Measurements from ENCODE around the gene PCGF6.
"Not testable (repeated sequence)": the region's sequence is repeated elsewhere in the genome, so short reads cannot be mapped to it uniquely, and the experiment has no call there.

PCGF6 gene, protein sequence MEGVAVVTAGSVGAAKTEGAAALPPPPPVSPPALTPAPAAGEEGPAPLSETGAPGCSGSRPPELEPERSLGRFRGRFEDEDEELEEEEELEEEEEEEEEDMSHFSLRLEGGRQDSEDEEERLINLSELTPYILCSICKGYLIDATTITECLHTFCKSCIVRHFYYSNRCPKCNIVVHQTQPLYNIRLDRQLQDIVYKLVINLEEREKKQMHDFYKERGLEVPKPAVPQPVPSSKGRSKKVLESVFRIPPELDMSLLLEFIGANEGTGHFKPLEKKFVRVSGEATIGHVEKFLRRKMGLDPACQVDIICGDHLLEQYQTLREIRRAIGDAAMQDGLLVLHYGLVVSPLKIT

DNA sequence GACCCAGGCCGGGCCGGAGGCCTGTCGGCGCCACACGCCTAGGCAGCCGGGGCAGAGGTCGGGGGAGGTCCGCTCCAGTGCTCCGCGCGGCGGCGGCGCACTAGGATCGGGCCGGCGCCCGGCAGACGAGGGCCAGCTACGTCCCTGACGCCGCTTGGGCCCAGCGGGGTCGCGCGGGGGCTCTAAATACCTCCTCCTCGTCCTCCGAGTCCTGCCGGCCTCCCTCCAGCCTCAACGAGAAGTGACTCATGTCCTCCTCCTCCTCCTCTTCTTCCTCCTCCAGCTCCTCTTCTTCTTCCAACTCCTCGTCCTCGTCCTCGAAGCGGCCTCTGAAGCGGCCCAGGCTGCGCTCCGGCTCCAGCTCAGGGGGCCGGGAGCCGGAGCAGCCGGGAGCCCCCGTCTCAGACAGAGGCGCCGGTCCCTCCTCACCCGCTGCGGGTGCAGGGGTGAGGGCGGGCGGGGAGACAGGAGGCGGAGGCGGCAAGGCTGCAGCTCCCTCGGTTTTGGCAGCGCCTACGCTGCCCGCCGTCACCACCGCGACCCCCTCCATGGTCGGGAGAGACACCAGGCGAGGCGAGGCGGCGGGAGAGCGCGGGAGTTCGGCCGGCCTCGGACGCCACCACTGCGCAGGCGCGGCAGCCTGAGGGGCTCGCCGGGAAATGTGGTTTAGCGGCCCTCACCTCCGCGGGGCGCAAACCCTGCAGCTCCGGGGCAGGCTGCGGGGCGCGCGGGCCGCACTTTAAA is at the start of gene PCGF6:
Gene PCGF6, minus strand, starts transcription at position 624 of the 744 bp plus-strand sequence. Its CDS starts 74 bp downstream, at position 550.
- peak; percentile 49 to 61 for DNase-seq

DNA sequence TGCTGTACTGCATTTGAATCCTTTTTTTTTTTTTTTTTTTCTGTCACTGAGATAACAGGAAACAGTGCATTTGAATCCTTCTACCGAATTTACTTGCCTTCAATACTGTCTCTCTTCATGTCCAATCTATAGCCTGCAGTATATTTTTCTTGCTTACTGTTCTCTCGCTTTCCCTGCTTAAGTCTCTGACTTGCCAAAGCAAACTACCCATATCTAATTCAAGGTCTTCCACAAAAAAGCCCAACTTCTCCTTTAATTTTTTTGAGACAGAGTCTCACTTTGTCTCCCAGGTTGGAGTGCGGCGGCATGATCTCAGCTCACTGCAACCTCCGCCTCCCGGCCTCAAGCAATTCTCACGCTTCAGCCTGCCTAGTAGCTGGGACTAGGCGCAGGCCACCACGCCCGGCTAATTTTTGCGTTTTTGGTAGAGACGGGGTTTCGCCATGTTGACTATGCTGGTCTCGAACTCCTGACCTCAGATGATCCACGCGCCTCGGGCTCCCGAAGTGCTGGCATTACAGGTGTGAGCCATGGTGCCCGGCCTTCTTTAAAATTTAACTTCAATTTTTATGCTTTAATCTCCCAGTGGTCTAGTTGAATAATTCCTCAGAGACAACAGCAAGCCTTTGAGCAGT is 46.4 kb upstream of the PCGF6 start:
- no peak for DNase-seq

DNA sequence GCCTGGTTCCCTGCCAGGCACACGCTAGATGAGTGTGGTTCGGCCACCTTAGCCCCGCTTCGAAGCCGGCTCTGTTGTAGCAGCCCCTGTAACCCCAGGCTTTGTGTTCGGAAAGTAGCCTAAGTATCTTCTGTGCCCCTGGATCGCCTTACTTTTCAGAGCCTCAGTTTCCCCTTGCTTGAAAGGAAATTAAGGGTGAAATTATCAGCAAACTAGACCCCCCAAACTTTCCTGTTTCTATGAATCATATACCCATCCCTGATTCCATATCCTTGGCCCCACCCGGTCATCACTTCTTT is 45.8 kb upstream of the PCGF6 start:
- DNase-seq: no peak

DNA sequence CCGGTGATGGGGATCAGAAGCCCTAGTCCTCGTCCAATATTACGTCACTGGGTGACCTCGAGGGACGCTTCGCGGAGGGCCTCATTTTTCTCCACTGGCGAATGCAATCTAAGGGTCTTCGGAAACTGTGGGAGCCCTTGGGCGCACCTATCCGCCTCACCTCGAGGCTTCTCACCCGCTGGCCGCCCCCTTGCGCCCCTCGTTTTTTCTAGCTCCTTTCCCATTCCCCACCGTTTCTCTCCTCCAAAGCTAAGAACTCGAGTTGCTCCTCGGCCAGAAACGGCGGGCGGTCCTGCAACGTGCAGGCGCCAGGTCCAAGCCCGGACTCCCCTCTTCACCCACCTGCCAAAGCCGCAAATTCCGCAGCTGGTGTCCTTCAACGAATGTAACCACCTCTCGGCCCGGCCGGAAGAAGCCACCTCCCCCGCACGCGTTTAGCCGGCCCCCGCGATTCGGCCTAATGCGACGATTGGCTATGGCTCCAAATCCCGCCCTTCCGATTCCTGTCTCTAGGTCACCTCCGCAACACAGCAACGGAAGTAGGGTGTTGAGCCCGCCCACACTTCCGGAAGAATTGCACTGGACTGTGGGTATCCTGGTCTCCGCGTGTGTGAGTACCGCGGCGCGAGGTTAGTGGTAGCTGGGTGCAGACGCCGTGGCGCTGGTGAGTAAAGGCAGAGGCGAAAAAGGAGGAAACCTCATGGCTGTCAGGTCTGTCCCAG is 45.3 kb upstream of the PCGF6 start, which contains the start of the genes ATP5MK and PDCD11:
Gene ATP5MK, minus strand, starts transcription at position 409 of the 722 bp plus-strand sequence. CDS start 4,018 bp downstream, outside the sequence.
Gene PDCD11, plus strand, starts transcription at position 560 of the 722 bp plus-strand sequence. CDS start 1,801 bp downstream, outside the sequence.
- DNase-seq: peak; percentile 83 to 88

DNA sequence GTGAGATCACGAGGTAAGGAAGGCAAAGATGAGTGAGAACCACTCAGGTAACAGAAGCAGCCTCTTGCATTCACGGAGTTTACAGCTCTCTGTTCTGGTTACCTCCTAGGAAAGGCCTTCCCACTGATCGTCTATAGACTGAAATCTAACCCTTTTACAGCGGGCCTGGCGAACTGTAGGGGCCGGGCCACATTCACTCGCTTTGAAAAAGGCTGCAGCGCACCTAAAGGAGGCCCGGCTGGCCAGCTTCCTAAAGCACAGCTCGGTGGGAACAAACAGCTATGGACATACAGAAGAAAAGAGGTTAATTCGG is 44.8 kb upstream of the PCGF6 start:
- DNase-seq: no peak

DNA sequence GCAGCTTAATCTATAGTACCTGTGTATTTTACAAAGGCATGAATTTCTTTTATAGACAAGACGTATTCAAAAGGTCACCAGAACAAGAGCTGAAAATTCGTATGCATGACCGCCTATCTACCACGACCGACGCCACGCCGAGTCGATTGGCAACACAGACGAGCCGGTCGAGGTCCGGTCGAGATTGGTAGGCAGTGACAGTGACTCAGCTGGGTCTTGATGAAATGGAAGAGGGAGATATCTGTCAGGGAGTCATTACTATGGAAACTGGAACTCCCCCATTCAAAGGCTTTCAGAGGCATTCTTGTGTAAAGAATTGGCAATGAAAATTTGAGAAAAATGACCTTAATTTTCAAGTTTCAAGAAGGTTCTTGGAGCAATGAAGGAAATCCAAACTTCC is 43.2 kb upstream of the PCGF6 start:
- no peak for DNase-seq

DNA sequence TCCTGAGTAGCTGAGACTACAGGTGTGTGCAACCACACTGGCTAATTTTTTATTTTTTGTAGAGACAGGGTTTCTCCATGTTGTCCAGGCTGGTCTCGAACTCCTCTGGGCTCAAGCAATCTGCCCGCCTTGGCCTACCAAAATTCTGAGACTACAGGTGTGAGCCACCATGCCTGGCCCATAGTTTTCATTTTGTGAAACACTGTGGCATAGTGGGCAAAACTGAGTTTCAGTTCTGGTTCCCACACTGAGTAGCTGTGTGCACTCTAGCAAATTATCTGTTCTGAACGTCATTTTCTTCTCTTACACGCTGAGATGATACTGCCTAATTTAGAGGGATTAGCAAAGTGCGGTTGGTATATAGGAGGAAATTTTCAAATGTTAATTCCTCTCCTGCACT is 31.8 kb upstream of the PCGF6 start:
- no peak for DNase-seq

DNA sequence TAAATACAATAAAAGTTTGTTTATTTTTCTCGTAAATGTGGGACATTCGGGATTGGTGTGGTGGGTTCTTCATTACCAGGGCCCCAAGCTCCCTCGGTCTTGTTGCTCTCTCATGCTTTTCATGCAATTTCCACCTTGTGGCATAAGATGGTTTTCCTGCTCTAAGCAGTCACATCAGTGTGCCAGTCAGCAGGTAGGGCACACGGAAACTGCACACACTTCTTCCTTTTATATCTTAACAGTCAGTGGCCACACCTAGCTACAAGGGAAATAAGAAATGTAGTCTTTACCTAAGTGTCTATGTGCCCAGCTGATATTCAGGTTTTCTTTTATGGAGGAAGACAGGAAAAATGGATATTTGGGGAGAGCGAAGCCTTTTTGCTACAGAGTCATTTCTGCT is 23.3 kb upstream of the PCGF6 start:
- no peak for DNase-seq

DNA sequence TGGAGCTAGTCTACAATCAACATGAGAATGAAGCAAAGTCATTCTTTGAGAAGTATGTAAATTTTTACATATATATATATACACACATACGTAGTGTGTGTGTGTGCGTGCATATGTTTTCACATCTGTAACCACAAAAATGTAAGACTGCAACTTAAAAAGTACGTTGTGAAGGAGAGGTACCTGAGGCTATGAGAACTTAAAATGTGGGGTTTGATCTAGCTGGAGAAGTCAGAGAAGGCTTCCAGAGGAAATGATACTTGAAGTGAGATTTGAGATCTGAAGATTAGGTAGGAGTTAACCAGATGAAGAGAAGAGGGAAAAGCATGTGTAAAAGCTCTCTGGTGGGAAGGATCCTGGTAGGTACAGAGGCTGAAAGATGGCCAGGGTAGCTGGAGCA is 22.6 kb upstream of the PCGF6 start:
- no peak for DNase-seq

DNA sequence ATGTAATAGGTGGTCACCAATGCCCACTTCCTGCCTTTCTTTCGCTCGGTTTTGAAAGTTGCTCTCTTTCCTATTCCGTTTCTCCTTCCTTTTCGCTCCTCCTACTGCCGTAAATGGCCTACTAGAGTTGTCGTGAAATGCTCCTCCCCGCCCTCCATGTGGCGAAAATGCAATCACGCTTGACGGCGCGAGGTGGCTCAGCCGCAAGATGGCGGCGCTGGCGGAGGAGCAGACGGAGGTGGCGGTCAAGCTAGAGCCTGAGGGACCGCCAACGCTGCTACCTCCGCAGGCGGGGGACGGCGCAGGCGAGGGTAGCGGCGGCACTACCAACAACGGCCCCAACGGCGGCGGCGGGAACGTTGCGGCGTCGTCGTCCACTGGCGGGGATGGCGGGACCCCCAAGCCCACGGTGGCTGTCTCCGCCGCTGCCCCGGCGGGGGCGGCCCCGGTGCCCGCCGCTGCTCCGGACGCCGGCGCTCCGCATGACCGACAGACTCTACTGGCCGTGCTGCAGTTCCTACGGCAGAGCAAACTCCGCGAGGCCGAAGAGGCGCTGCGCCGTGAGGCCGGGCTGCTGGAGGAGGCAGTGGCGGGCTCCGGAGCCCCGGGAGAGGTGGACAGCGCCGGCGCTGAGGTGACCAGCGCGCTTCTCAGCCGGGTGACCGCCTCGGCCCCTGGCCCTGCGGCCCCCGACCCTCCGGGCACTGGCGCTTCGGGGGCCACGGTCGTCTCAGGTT is 17.0 kb upstream of the PCGF6 start, which contains the start of gene TAF5:
Gene TAF5, plus strand, starts transcription at position 195 of the 737 bp plus-strand sequence. Its CDS starts 14 bp downstream, at position 209.
- peak; percentile 55 to 81 for DNase-seq

DNA sequence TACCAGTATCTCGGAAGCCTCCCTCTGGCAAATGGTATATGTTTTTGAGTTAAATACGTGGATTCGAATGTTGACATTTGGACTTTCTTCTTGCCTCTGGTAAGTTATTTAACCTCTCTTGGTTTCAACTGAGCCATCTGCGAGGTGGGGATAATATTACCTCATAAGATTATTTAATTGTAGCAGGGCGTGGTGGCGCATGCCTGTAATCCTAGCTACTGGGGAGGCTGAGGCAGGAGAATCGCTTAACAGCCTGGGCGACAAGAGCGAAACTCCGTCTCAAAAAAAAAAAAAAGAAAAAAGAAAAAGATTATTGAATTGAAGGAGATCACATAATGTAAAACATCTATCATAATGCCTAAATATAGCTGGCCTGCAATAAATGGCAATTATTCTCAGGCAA is 16.4 kb upstream of the PCGF6 start:
- no peak for DNase-seq

DNA sequence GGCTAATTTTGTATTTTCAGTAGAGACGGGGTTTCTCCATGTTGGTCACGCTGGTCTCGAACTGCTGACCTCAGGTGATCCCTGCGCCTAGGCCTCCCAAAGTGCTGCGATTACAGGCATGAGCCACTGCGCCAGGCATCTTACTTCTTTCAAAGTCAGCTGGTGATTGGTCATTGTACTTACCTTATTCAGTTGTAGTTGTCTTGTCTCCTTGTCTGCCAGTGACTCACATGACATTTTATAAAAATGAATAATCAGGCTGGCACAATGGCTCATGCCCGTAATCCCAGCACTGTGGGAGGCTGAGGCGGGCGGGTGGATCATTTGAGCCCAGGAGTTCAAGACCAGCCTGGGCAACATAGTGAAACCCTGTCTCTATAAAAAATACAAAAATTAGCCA is 9.9 kb upstream of the PCGF6 start:
- not testable (repeated sequence) for DNase-seq

DNA sequence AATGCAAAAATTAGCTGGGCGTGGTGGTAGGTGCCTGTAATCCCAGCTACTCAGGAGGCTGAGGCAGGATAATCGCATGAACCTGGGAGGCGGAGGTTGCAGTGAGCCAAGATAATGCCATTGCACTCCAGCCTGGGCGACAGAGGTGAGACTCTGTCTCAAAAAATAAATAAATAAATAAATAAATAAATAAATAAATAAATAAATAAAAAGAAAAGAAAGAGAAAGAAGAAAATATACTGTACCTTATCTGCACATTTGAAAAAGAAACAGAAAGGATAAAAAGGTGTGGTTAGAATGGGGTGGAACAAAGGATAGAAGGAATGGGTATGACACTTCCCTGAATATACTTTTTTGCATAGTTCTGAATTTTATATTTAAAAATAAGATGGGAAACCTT is 8.6 kb upstream of the PCGF6 start:
- DNase-seq: not testable (repeated sequence)

DNA sequence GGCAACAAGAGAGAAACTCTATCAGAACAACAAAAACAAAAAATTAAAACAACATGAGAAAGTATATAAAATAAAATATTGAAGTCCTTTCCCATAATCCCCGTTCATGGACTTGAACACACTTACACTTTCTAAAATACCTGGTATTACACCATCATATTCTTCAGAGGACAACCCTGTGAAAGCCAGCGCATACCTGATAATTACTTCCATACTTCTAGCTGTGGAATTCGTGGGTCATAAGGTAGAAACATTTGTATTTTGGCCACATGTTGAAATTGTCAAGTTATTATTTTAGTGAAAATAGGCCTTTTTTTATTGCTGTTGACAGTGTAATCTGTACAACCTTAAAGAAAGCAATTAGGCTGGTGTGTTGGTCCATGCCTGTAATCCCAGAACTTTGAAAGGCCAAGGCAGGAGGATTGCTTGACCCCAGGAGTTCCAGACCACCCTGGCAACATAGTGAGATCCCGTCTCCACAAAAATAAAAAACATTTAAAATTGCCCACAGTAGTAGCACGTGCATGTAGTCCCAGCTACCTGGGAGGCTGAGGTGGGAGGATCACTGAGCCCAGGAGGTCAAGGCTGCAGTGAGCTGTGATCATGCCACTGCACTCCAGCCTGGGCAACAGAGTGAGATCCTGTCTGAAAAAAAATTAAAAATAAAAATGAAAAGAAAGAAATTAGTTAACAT is 5.1 kb upstream of the PCGF6 start:
- no peak for DNase-seq

DNA sequence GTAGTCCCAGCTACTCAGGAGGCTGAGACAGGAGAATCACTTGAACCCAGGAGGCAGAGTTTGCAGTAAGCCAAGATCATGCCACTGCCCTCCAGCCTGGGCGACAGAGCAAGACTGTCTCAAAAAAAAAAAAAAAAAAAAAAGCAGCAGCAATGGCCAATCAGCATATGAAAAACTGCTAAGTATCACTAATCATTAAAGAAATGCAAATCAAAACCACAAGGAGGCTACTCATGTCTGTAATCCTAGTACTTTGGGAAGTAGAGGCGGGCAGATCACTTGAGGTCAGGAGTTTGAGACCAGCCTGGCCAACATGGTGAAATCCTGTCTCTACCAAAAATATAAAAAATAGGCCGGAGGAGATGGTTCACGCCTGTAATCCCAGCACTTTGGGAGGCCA is 3.6 kb upstream of the PCGF6 start:
- DNase-seq: not testable (repeated sequence)

DNA sequence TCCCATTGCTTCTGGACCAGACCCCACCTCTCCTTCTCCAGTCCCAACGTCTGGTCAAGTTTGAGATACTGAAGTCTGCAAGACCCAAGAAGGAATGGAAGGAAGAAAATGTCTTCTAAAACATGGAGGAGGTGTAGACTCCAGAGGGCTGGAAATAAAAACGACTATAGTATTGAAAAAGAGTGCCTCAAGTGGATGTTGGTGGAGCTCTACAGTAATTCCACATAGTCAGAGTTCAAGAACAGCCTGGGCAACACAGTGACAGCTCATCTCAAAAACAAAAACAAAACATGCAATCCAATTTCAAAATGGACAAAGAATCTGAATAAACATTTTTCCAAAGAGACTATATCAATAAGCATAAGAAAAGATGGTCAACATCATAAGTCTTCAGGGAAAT is 2.3 kb upstream of the PCGF6 start:
- no peak for DNase-seq

DNA sequence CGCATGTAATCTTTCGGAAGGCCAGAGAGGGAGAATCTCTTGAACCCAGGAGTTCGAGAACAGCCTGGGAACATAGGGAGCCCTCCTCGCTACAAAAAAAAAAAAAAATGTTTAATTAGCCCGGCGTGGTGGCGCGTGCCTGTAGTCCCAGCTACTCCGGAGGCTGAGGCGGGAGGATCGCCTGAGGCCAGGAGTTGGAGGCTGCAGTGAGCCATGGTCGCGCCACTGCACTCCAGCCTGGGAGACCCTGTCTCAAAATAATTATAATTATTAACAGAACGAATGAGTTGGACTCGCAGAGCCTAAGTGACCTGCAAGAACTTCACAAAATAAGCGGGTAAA is 794 bp downstream of the PCGF6 start:
- DNase-seq: no peak

DNA sequence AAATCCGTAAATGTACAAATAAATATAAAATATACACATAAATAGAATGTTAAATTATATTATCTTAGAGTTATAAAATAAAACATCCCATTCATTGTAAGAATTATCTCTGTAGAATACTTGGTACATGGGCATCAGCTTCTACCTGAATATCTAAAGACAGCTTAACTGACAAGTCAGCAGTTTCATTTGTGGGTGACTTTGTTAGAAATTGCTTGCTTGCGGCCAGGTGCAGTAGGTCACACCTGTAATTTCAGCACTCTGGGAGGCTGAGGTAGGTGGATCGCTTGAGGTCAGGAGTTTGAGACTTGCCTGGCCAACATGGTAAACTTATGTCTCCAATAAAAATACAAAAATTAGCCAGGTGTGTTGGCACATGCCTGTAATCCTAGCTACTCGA is 14.6 kb downstream of the PCGF6 start:
- no peak for DNase-seq

DNA sequence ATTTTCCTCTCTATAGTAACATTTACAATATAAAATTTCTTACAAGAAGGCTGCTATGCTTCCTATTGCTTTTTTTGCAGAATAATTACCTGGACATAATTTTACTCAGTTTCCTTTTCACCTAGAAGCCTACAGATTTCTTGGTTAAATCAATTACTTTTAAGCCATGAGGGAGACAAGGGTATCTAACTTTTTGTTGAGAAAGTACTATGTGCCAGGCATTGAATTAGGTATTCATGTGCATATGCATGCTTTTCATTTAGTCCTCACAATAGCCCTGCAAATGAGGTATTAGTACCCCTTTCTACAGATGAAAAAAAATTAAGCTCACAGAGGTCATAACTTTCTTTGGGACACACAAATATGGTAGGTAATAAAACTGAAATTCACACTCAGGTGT is 16.4 kb downstream of the PCGF6 start:
- DNase-seq: no peak

DNA sequence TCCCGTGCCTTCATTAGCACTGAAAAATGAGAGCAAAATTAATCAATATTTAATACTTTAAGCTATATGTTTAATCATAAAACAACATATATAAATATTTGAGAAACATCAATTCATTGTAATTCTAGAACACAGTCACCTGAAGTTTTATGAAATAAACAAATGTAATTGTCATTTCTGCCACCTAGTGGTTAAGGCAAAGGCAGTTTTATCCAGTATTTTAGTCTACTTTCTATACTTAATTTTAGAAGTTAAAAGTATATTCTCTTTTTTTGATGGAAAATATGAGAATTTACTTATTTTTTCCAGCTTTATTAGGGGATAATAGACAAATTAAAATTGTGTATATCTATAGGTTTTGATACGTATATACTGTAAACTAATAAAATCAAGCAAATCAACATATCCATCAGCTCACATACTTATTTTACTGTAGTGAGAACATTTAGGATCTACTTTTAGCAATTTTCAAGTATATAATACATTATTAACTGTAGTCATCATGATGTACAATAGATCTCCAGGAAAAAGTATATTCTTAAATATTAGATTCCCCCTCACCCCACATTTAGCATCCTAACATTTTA is 16.9 kb downstream of the PCGF6 start:
- DNase-seq: peak in 1 of 2 experiments; percentile 2

DNA sequence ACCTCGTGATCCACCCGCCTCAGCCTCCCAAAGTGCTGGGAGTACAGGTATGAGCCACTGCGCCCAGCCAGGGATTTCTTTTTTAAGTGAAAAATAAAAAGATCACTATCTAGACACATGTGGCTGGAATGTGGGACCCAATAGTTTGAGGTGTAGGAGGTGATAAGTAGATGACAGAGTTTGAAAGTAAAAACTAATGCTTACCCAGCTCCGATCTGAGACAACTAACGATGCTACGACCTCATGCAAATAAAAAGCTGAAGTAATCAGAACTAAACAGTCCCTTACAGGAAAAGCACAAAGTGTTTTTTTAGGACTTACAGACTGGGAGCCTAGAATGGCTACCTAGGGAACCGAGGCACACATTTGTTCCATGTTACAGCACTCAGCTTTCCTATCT is 23.0 kb downstream of the PCGF6 start:
- no peak for DNase-seq

DNA sequence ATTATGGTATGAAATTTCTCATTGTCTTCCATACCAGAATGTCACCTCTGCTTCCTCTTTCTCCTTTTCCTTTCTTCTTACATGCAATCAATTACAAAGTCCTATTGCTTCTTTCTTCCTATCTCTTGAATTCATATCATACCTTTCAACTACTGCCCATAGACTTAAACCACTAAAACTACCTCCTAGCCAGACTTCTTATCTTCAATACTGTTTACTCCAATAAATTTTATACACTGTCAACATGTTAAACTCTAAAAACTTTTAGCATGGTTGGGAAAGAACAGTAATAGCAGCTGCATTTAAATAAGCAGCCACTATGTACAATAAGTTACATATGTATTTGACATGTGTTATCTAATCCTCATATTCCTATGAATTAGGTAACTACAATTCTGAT is 34.9 kb downstream of the PCGF6 start:
- DNase-seq: no peak

All from NCI-H524 (cell line).